Esophagus muscularis mucosa (tissue), 4 donors: ENCODE measurements around the gene OR10AG1.

Experiments
- EP300 ChIP-seq: sonication (generic); formaldehyde crosslinking; IDR thresholded peaks from one replicate; pipeline ENCODE4 v1.6.1; 2017; ENCODE audit warnings: antibody characterized with exemption
- POLR2A ChIP-seq: fragments of 450-650 bp; IDR thresholded peaks from one replicate; pipeline ENCODE4 v1.6.1; 2017; ENCODE audit warnings: antibody characterized with exemption, moderate library complexity, mild to moderate bottlenecking, low read depth
- POLR2AphosphoS5 ChIP-seq, 2 donors: sonication (generic); formaldehyde crosslinking; IDR thresholded peaks; one replicate each; pipeline ENCODE4 v1.6.1; 2017; ENCODE audit warnings: antibody characterized with exemption in 2 of 2
- TF ChIP-seq, protein P1 (sequence below), 3 experiments: fragments of 200-600 bp in 2 of 3; fragments of 450-650 bp in 1 of 3; sonication (generic) in 2 of 3; IDR thresholded peaks; one replicate each; pipeline ENCODE4 v1.5.1; 2017 to 2019; ENCODE audit warnings: antibody characterized with exemption in 3 of 3, mild to moderate bottlenecking in 2 of 3, moderate library complexity in 1 of 3

DNA sequence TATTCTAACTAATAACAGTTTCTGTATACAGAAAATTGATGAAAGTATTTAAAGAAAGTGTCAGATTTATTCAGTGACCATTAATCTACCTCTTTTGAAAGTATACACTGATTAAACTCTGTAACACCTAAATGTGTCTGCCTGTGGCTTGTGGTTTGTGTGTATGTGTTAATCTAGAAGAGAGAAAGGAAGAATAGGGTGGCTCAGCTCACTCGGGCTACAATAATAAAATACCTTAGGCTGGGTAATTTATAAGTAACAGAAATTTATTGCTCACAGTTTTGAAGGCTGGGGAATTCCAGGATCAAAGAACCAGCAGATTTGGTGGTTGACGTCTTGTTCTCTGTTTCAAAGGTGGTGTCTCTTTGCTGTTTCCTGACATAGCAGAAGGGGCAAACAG lies 44.1 kb upstream of the OR10AG1 start:
- TF ChIP-seq, protein P1, sequence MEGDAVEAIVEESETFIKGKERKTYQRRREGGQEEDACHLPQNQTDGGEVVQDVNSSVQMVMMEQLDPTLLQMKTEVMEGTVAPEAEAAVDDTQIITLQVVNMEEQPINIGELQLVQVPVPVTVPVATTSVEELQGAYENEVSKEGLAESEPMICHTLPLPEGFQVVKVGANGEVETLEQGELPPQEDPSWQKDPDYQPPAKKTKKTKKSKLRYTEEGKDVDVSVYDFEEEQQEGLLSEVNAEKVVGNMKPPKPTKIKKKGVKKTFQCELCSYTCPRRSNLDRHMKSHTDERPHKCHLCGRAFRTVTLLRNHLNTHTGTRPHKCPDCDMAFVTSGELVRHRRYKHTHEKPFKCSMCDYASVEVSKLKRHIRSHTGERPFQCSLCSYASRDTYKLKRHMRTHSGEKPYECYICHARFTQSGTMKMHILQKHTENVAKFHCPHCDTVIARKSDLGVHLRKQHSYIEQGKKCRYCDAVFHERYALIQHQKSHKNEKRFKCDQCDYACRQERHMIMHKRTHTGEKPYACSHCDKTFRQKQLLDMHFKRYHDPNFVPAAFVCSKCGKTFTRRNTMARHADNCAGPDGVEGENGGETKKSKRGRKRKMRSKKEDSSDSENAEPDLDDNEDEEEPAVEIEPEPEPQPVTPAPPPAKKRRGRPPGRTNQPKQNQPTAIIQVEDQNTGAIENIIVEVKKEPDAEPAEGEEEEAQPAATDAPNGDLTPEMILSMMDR (IDR thresholded peaks at IDR 0.05) = no peak
- TF ChIP-seq POLR2A = no peak
- TF ChIP-seq EP300 = no peak
- TF ChIP-seq POLR2AphosphoS5 (IDR thresholded peaks at IDR 0.05) = no peak
